ENCODE measurements around the gene PRICKLE2.

- TF ChIP-seq CTCF (IDR thresholded peaks at IDR 0.05) (no peak), ZFX (IDR thresholded peaks at IDR 0.05; ENCODE audit: borderline replicate concordance) (no peak)
These were observed 92.0 kb downstream of the PRICKLE2 start for GRCh38 chr3:64133272-64133671.
